ENCODE data around the gene PLCL2.

DNA sequence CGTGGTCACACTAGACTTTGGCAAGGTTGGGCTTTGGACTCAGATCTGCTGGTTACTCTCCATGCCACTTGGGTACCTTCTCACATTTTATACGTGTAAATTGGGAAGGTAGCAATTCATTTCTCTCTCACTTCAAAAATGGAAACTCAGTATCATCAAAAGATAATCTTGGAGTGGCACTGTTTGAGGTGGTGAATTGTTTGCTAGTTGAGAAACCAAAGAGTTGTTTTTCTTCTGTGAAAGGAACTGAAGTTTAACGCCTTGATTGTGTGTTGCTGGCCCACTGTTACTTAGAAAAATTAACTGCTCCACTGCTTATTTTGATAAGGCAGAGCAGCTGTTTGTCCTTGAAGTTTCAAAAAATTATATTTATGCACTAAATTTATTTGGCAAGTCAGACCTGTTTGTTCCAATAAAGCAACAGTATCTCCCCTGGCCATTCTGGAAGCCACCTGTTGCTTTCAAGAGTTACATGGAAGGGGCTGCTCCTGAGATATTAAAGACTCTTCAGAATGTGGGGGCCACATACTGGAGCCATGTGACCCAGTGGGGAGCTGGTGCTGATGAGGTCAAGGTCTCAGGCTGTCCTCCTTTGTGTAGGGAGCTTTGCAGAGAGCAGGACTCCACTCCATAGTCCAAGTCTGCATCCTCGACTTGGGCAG, 16.2 kb downstream of the PLCL2 start:
- TF ChIP-seq, protein P1, sequence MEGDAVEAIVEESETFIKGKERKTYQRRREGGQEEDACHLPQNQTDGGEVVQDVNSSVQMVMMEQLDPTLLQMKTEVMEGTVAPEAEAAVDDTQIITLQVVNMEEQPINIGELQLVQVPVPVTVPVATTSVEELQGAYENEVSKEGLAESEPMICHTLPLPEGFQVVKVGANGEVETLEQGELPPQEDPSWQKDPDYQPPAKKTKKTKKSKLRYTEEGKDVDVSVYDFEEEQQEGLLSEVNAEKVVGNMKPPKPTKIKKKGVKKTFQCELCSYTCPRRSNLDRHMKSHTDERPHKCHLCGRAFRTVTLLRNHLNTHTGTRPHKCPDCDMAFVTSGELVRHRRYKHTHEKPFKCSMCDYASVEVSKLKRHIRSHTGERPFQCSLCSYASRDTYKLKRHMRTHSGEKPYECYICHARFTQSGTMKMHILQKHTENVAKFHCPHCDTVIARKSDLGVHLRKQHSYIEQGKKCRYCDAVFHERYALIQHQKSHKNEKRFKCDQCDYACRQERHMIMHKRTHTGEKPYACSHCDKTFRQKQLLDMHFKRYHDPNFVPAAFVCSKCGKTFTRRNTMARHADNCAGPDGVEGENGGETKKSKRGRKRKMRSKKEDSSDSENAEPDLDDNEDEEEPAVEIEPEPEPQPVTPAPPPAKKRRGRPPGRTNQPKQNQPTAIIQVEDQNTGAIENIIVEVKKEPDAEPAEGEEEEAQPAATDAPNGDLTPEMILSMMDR (IDR thresholded peaks at IDR 0.05): no peak
- no peak for TF ChIP-seq EZH2 (IDR thresholded peaks at IDR 0.05; ENCODE audit: borderline replicate concordance, insufficient read depth, low read depth, low read length, poor library complexity, severe bottlenecking)

Measured in B cell (primary cell).